ENCODE results near the gene SNX2. TPM values are rescaled to one million over a fixed set of nuclear protein-coding genes. Genes with fewer than 3 reads are reported as not detected.
A peak's percentile ranks its signal among the peaks of the same experiment; 100 is the strongest.

SNX2 gene
- total RNA-seq, 1 donor, result 124 TPM

GRCh38 chr5:122736086-122736845 is 38.6 kb upstream of the SNX2 start:
- no peak overlapping the region for H3K4me3 ChIP-seq (ENCODE audit: insufficient read depth, low read length)
- H3K36me3 ChIP-seq (ENCODE audit: insufficient read depth, low read length), result no peaks in the 10 kb centered on the region
- DNase-seq (ENCODE audit: insufficient read length, low spot score, missing footprints), result no peak
- no peak overlapping the region for H3K4me2 ChIP-seq (ENCODE audit: insufficient read depth, low read length)
- no peak for TF ChIP-seq CTCF (IDR thresholded peaks at IDR 0.05; ENCODE audit: extremely low read depth, low read depth, low read length)
- H3K9me3 ChIP-seq (ENCODE audit: low read depth, low read length), result no peaks in the 10 kb centered on the region
- peak overlapping the region; percentile 62 for H2AFZ ChIP-seq (ENCODE audit: low read length)
- no peaks in the 10 kb centered on the region for H3K4me1 ChIP-seq (ENCODE audit: insufficient read depth, low read length)
- H4K20me1 ChIP-seq (ENCODE audit: insufficient read depth, low read length), result no peaks in the 10 kb centered on the region
- no peaks in the 10 kb centered on the region for H3K79me2 ChIP-seq (ENCODE audit: insufficient read depth, low read length)
- H3K27ac ChIP-seq (ENCODE audit: low read depth, low read length), result no peak overlapping the region
- peaks cover 5% of the 10 kb centered on the region for H3K27me3 ChIP-seq (ENCODE audit: insufficient read depth, low read length)

GRCh38 chr5:122738088-122738487 is 36.8 kb upstream of the SNX2 start:
- no peak for DNase-seq (ENCODE audit: insufficient read length, low spot score, missing footprints)
- Histone ChIP-seq H3K4me2 (ENCODE audit: insufficient read depth, low read length) (no peak overlapping the region), H3K4me3 (ENCODE audit: insufficient read depth, low read length) (no peak overlapping the region), H3K9me3 (ENCODE audit: low read depth, low read length) (no peaks in the 10 kb centered on the region), H3K79me2 (ENCODE audit: insufficient read depth, low read length) (no peaks in the 10 kb centered on the region), H3K27ac (ENCODE audit: low read depth, low read length) (no peak overlapping the region), H3K36me3 (ENCODE audit: insufficient read depth, low read length) (no peaks in the 10 kb centered on the region), H2AFZ (ENCODE audit: low read length) (no peak overlapping the region), H3K27me3 (ENCODE audit: insufficient read depth, low read length) (no peaks in the 10 kb centered on the region), H3K4me1 (ENCODE audit: insufficient read depth, low read length) (no peaks in the 10 kb centered on the region), H4K20me1 (ENCODE audit: insufficient read depth, low read length) (no peaks in the 10 kb centered on the region)
- TF ChIP-seq CTCF (IDR thresholded peaks at IDR 0.05; ENCODE audit: extremely low read depth, low read depth, low read length), result no peak

GRCh38 chr5:122741681-122742080 is 33.2 kb upstream of the SNX2 start:
- Histone ChIP-seq H3K9me3 (ENCODE audit: low read depth, low read length) (no peaks in the 10 kb centered on the region), H3K79me2 (ENCODE audit: insufficient read depth, low read length) (no peaks in the 10 kb centered on the region), H3K27me3 (ENCODE audit: insufficient read depth, low read length) (no peaks in the 10 kb centered on the region), H3K4me2 (ENCODE audit: insufficient read depth, low read length) (no peak overlapping the region), H2AFZ (ENCODE audit: low read length) (peak overlapping the region; percentile 40), H3K36me3 (ENCODE audit: insufficient read depth, low read length) (no peaks in the 10 kb centered on the region), H4K20me1 (ENCODE audit: insufficient read depth, low read length) (no peaks in the 10 kb centered on the region), H3K27ac (ENCODE audit: low read depth, low read length) (no peak overlapping the region), H3K4me1 (ENCODE audit: insufficient read depth, low read length) (no peaks in the 10 kb centered on the region), H3K4me3 (ENCODE audit: insufficient read depth, low read length) (no peak overlapping the region)
- DNase-seq (ENCODE audit: insufficient read length, low spot score, missing footprints), result no peak
- no peak for TF ChIP-seq CTCF (IDR thresholded peaks at IDR 0.05; ENCODE audit: extremely low read depth, low read depth, low read length)

GRCh38 chr5:122743261-122743660 is 31.6 kb upstream of the SNX2 start:
- no peak for DNase-seq (ENCODE audit: insufficient read length, low spot score, missing footprints)
- TF ChIP-seq CTCF (IDR thresholded peaks at IDR 0.05; ENCODE audit: extremely low read depth, low read depth, low read length), result no peak
- Histone ChIP-seq H3K9me3 (ENCODE audit: low read depth, low read length) (no peaks in the 10 kb centered on the region), H3K36me3 (ENCODE audit: insufficient read depth, low read length) (no peaks in the 10 kb centered on the region), H4K20me1 (ENCODE audit: insufficient read depth, low read length) (no peaks in the 10 kb centered on the region), H3K4me2 (ENCODE audit: insufficient read depth, low read length) (no peak overlapping the region), H3K27me3 (ENCODE audit: insufficient read depth, low read length) (no peaks in the 10 kb centered on the region), H3K27ac (ENCODE audit: low read depth, low read length) (no peak overlapping the region), H3K4me3 (ENCODE audit: insufficient read depth, low read length) (no peak overlapping the region), H3K79me2 (ENCODE audit: insufficient read depth, low read length) (no peaks in the 10 kb centered on the region), H2AFZ (ENCODE audit: low read length) (no peak overlapping the region), H3K4me1 (ENCODE audit: insufficient read depth, low read length) (no peaks in the 10 kb centered on the region)

Data from osteoblast (primary cell).